Mesothelial cell of epicardium (in vitro differentiated cells): ENCODE data around the gene TMCO4. TPM values are rescaled to one million over a fixed set of nuclear protein-coding genes. Genes with fewer than 3 reads are reported as not detected.

Experiments used
- DNase-seq, 2 experiments: peaks; one replicate each; pipeline ENCODE4 v3.0.0; 2021; ENCODE audit warnings: low spot score in 2 of 2; ENCODE audit not compliant: unreplicated experiment in 2 of 2
- H3K27ac Mint-ChIP-seq: 2 replicates; pipeline ENCODE4 v1.8.0; 2021; ENCODE audit warnings: mixed read lengths
- H3K27me3 Mint-ChIP-seq: 2 replicates; pipeline ENCODE4 v1.8.0; 2021; ENCODE audit warnings: low read depth, mixed read lengths
- H3K36me3 Mint-ChIP-seq: 2 replicates; pipeline ENCODE4 v1.8.0; 2021; ENCODE audit warnings: mixed read lengths
- H3K4me1 Mint-ChIP-seq: 2 replicates; pipeline ENCODE4 v1.8.0; 2021; ENCODE audit warnings: mixed read lengths
- H3K4me3 Mint-ChIP-seq: 2 replicates; pipeline ENCODE4 v1.8.0; 2021; ENCODE audit warnings: mild to moderate bottlenecking, moderate library complexity, mixed read lengths
- H3K9me3 Mint-ChIP-seq: 2 replicates; pipeline ENCODE4 v1.8.0; 2021; ENCODE audit warnings: mixed read lengths
- total RNA-seq: library from RNA; stranded (reverse); gene quantifications from 3 replicates; pipeline ENCODE4 v1.2.1, GENCODE V29; 2021
- TF ChIP-seq, protein P1 (sequence below): fragments of 200-600 bp; sonication (generic); IDR thresholded peaks from one replicate; pipeline ENCODE4 v1.5.0; 2021; ENCODE audit warnings: antibody characterized with exemption; ENCODE audit not compliant: unreplicated experiment

TMCO4 gene
- total RNA-seq, 1 donor from 2014 or later = 21.4 TPM

DNA sequence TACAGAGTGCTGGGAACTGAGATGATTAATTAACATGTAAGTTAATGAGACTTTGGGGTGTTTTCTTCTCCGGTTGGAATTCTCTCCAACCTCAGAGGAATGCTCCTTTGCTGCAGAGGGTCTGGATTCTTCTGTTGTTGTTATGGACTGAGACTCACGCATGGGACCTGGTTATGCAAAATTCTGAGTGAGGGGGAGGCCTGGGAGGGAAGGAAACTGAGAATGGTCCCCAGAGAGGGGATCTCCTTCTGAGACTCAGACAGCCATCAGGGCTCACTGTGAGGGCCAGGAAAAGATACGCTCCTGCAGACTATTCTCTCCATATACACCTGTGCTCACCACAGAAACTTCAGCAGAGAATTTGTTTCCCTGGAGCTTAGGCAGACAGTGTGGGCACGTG, 78.7 kb downstream of the TMCO4 start:
- Mint-ChIP-seq H3K27ac (peak overlapping the region; percentile 68), H3K9me3 (no peaks in the 10 kb centered on the region), H3K27me3 (no peaks in the 10 kb centered on the region), H3K4me1 (peaks cover 10% of the 10 kb centered on the region), H3K36me3 (peaks cover 1% of the 10 kb centered on the region), H3K4me3 (no peak overlapping the region)
- TF ChIP-seq, protein P1, sequence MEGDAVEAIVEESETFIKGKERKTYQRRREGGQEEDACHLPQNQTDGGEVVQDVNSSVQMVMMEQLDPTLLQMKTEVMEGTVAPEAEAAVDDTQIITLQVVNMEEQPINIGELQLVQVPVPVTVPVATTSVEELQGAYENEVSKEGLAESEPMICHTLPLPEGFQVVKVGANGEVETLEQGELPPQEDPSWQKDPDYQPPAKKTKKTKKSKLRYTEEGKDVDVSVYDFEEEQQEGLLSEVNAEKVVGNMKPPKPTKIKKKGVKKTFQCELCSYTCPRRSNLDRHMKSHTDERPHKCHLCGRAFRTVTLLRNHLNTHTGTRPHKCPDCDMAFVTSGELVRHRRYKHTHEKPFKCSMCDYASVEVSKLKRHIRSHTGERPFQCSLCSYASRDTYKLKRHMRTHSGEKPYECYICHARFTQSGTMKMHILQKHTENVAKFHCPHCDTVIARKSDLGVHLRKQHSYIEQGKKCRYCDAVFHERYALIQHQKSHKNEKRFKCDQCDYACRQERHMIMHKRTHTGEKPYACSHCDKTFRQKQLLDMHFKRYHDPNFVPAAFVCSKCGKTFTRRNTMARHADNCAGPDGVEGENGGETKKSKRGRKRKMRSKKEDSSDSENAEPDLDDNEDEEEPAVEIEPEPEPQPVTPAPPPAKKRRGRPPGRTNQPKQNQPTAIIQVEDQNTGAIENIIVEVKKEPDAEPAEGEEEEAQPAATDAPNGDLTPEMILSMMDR = no peak
- DNase-seq = no peak

DNA sequence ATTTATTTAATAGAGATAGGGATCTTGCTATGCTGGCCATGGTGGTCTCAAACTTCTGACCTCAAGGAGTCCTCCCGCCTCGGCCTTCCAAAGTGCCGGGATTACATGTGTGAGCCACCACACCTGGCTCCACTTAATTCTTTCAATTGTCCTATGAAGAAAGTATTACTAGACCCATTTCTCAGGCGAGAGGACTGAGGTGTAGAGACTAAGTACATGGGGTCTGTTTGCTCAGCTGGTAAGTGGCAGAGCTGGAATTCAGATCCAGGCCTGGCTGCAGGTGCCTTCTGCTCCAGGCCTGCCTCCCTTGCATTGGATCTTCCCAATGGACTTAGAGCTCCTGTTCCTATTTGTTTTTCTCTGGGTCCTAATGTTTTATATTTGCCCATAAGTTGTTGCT, 79.5 kb downstream of the TMCO4 start:
- no peaks in the 10 kb centered on the region for H3K27me3 Mint-ChIP-seq
- no peak overlapping the region for H3K4me3 Mint-ChIP-seq
- TF ChIP-seq, protein P1 = no peak
- peak overlapping the region; percentile 68 for H3K27ac Mint-ChIP-seq
- H3K9me3 Mint-ChIP-seq = no peaks in the 10 kb centered on the region
- no peaks in the 10 kb centered on the region for H3K36me3 Mint-ChIP-seq
- H3K4me1 Mint-ChIP-seq = peaks cover 13% of the 10 kb centered on the region
- no peak for DNase-seq

DNA sequence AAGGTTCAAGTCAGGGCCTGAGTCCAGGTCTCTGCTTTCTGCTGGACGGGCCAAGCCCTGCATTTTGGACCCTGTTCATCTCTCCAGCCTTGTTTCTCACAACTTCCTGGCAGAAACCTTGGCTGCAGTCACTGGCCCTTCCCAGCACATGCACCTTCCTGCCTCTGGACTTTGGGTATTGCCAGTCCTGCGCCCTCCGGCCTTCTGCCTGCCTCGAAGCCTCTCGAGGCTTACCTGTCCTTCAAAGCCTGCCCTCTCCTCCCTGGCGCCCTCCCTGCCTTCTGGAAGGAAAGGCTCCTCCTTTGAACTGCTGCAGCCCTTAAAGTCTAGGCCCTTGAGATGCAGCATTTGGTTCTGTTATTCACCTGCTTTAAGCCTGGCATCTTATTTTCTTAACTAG, 82.2 kb downstream of the TMCO4 start:
- no peak for DNase-seq
- Mint-ChIP-seq H3K27me3 (no peaks in the 10 kb centered on the region), H3K27ac (no peak overlapping the region), H3K36me3 (no peaks in the 10 kb centered on the region), H3K4me1 (peaks cover 13% of the 10 kb centered on the region), H3K9me3 (no peaks in the 10 kb centered on the region), H3K4me3 (no peak overlapping the region)
- TF ChIP-seq, protein P1 = no peak

DNA sequence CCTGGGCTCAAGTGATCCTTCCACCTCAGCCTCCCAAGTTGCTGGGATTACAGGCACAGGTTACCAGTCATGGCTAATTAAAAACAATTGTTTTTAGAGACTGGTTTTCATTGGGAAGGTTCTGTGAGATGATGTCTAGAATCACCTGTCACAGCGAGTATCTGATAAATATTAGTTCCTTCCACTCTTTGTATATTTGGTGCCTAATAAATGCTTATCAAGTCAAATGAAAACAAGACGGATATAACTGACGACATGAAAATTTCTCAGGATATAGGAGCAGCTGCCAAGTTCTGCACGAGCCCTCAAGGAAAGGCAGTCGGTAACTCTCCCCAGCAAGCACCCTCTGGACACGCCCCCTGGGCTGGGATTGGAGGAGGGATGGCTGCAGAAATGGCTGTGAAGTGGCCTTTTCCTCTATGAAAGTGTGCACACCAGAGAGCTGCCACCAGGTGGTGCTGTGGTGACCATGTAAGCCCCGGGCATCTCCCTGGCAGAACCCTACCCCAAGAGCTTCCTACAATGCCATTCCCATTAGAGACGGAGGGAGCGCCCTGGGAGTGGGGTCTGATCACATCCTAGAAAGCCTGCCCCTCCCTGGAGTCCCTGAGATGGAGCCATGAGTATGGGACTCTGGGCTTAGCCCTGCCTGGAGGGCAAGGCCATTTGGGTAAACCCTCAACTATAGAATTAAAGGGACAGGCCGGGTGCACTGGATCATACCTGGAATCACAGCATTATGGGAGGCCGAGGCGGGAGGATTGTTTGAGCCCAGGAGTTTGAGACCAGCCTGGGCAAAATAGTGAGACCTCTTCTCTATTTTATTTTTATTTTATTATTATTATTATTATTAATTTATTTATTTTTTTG, 84.1 kb downstream of the TMCO4 start:
- Mint-ChIP-seq H3K27me3 (no peaks in the 10 kb centered on the region), H3K4me3 (no peak overlapping the region), H3K4me1 (peaks cover 12% of the 10 kb centered on the region), H3K9me3 (no peaks in the 10 kb centered on the region), H3K27ac (peak overlapping the region; percentile 66), H3K36me3 (peaks cover 1% of the 10 kb centered on the region)
- TF ChIP-seq, protein P1 = peak; percentile 70
- peak; percentile 81 to 88 for DNase-seq

DNA sequence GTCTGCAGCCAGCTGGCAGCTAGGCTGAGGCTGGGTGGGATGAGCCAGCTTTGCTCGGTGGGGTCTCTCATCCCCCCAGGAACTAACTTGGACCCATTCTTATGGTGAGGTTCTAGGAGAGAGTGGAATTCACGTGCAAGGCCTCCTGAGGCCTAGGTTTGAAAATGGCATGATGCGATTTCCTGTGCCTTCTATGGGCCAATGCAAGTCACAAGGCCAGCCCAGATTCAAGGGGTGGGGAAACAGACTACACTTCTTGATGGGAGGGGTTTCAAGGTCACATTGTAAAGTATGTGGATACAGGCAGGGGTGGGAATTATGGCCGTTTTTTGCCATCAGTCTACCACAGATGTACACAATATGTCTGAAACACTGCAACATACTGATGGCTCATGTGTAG, 86.8 kb downstream of the TMCO4 start:
- TF ChIP-seq, protein P1 = no peak
- Mint-ChIP-seq H3K9me3 (no peaks in the 10 kb centered on the region), H3K27ac (no peak overlapping the region), H3K4me3 (no peak overlapping the region), H3K36me3 (peaks cover 1% of the 10 kb centered on the region), H3K4me1 (peaks cover 26% of the 10 kb centered on the region), H3K27me3 (no peaks in the 10 kb centered on the region)
- DNase-seq = no peak
